NCI-H146 (cell line): ENCODE results near the gene PGBD1.

ENCODE experiments used
- DNase-seq: peaks from one replicate; lab custom pipeline; 2025; lab: John Stamatoyannopoulos, UW

The PGBD1 gene, protein sequence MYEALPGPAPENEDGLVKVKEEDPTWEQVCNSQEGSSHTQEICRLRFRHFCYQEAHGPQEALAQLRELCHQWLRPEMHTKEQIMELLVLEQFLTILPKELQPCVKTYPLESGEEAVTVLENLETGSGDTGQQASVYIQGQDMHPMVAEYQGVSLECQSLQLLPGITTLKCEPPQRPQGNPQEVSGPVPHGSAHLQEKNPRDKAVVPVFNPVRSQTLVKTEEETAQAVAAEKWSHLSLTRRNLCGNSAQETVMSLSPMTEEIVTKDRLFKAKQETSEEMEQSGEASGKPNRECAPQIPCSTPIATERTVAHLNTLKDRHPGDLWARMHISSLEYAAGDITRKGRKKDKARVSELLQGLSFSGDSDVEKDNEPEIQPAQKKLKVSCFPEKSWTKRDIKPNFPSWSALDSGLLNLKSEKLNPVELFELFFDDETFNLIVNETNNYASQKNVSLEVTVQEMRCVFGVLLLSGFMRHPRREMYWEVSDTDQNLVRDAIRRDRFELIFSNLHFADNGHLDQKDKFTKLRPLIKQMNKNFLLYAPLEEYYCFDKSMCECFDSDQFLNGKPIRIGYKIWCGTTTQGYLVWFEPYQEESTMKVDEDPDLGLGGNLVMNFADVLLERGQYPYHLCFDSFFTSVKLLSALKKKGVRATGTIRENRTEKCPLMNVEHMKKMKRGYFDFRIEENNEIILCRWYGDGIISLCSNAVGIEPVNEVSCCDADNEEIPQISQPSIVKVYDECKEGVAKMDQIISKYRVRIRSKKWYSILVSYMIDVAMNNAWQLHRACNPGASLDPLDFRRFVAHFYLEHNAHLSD

DNA sequence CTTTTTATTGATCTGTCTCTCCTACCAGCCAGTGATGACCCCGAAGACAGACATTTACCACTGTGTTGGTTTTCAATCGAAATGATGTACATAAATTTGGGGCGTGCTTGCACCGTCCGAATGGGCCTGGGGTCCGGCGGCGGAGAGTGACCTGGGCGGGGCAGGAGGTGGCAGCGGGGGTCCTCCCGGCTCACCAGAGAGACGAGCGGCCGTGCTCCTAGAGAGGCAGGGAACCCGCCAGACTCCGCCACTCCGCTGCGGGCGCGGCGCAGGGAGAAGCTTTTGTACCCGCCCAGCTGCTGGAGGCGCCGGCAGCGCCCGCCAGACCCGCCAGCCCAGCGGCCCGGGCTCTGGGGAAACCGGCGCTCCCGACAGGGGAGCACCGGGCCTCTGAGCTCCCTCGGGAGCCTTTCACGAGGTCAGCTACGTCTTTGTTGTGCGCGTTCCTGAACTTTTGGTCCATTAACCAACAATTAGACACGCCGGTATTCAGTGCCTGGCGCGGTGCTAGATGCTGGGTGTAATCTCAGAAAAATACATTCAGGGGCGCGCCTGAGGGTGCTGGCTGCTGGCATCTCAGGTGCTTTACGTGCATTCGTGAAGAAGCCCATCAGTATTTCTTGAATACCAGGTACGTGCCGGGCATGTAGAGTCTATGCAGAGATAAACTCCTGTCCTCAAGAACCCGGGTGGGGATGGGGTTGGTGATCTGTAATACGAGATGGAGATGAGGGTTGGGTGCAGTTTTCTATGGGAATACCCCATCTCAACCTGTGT lies at the start of gene PGBD1:
TSS of gene PGBD1 (plus strand) at position 285 of the 777 bp plus-strand sequence. CDS start 2,242 bp downstream, outside the sequence.
- DNase-seq, result peak; percentile 86

DNA sequence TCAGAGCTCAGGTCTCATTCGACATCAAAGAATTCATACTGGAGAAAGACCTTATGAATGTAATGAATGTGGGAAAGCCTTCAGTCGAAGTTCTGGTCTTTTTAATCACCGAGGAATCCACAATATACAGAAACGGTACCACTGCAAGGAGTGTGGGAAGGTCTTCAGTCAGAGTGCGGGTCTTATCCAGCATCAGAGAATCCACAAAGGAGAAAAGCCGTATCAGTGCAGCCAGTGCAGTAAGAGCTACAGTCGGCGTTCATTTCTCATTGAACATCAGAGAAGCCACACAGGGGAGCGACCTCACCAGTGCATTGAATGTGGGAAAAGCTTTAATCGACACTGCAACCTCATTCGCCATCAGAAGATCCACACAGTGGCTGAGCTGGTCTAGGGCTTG lies 48.6 kb upstream of the PGBD1 start:
- no peak for DNase-seq

DNA sequence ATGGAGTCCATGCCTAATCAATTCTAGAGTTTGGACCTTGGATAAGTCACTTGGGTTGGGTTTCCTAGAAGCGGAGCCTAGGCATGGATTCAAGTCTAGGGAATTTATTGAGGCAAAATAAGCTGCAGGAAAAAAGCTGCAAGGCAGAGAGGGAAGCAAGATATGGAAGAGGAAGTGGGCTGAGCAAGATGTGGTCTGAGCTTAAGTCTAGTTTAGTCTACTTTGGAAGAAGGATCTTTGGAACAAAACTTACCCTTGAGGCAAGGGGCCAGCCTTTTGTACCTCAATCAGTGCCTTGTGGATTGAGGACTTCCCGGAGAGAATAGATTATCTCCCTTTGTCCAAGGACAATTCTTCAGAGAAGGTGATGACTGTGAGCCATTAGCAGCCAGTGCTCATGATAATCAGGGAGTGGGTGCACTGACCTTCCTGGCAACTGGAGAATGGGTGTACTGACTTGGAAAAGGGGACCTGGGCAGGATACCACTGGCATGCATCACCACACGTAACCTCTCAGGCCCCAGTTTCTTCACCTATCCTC lies 45.4 kb upstream of the PGBD1 start:
- DNase-seq, result no peak

DNA sequence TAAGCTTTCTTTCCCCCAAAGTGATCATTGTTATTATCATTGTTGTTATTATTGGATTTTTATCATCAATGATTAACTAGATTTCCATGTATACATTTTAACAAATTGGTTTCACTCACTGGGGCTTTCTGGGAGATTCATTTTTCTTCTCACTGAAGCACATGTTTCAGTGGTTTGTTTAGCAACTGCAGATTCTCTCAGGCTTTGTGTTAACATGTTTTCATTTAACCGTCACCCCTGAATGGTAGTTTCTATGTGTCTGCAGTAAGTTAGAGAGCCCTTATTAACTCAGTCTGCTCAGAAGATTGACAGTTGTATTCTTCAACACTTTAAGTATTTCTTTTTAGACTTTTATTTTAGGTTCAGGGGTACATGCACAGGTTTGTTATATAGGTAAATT lies 41.7 kb upstream of the PGBD1 start:
- DNase-seq, result no peak

DNA sequence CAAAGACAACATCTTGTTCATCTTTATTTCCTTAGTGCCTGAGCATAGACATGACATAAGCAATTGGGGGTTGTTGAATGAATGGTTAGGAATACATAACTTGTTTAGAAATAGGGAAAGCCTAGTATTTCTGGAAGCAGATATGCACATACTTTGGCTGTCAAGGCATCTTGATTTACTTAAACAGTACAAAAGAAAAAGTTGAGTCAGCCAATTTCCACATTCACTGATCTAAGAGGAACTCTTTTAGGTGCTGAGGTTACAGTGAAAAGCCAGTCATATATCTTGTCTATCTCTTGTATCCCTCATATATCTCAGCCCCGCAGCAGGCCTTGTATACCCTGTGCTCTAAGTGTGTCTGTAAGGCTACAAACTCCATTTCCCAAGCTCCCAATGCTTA lies 40.9 kb upstream of the PGBD1 start:
- no peak for DNase-seq

DNA sequence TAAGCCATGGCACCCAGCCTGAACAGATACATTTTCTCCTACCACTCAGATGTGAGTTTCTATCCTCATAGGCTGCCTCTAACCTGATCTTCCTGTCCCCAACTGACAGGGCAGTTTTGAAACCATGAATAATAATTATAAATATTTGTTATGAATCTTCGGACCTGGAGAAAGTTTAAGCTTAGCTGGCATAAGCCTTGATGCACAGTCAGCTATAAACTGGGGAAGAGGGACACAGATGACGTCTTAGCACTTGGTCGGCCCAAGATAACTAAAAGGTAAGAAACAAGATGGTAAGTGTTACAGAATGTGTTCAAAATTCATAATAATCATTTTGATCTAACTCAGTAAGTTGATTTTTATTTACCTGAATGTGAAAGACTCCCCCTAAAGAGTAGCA lies 37.4 kb upstream of the PGBD1 start:
- no peak for DNase-seq

DNA sequence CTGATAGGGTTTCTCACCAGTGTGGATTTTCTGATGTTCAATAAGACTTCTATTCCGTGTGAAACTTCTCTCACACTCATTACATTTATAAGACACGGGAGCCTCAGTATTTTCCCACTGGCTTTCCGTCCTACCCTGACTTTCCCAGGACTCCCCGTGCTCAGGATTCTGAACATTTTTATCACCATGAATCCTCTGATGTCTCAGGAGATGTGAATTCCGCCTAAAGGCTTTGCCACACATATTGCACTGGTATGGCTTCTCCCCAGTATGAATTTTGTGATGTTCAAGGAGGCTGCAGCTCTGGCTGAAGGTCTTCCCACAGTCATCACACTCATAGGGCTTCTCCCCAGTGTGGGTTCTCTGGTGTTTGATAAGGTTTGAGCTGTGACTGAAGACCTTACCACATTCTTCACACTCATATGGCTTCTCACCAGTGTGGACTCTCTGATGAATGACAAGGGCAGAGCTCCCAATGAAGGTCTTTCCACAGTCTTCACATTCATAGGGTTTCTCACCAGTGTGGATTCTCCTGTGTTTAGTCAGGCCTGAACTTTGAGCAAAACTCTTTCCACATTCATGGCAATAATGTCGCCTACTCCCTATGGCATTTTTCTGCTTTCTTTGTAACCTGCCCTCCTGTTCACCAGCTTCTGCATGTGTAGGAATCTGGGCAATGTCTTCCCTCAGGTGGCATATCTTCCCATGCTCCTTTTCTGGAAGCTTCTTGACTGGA lies 36.0 kb upstream of the PGBD1 start:
- no peak for DNase-seq

DNA sequence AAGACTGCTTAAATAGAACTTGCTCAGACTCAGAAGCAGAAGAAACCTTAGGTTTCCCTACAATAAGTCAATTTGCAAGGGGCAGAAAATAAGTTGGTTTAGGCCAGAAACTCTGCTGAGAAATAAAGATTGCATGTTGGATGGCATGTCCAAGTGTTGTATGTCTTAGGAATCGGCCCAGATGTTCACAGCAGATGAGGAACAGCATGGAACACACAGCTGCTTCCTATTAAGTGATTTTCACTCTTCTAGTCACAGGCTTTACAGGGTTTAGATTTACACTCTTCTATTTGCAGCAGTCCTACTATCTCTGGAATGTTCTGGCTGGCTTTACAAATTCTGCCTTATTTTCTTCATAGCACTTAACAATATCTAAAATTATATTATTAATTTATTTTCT lies 32.5 kb upstream of the PGBD1 start:
- no peak for DNase-seq

DNA sequence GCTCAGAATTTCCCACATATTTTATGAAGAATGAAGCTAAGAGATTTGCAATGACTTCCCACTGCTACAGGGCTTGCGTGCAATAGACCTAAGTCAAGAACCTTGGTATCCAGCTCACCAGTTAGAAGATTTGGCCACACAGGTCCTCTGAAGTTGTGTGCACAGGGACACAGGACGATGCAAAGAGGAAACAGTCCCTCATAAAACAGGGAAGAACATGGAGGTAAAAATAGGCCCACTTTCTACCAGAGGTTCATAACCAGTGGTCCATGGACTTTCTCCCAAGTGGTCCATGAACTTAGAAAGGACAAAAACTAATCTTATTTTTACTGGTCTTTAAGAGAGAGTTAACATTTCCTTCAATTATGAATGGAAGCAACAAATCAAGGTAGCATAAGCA lies 30.6 kb upstream of the PGBD1 start:
- DNase-seq, result no peak

DNA sequence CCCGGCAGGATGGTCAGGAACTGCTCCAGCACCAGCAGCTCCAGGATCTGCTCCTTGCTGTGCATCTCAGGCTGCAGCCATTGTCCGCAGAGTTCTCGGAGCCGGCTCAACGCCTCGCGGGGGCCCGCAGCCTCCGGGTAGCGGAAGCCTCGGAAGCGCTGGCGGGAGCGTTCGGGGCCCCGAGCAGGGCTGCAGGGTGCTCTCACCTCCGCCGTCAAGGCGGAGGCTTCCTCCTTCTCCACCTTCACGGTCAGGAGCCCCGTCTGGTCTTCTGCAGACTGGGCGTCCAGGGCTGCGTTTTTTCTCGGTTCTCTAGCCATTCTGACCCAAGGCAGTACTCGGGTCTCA lies 29.7 kb upstream of the PGBD1 start:
- DNase-seq, result peak; percentile 24

DNA sequence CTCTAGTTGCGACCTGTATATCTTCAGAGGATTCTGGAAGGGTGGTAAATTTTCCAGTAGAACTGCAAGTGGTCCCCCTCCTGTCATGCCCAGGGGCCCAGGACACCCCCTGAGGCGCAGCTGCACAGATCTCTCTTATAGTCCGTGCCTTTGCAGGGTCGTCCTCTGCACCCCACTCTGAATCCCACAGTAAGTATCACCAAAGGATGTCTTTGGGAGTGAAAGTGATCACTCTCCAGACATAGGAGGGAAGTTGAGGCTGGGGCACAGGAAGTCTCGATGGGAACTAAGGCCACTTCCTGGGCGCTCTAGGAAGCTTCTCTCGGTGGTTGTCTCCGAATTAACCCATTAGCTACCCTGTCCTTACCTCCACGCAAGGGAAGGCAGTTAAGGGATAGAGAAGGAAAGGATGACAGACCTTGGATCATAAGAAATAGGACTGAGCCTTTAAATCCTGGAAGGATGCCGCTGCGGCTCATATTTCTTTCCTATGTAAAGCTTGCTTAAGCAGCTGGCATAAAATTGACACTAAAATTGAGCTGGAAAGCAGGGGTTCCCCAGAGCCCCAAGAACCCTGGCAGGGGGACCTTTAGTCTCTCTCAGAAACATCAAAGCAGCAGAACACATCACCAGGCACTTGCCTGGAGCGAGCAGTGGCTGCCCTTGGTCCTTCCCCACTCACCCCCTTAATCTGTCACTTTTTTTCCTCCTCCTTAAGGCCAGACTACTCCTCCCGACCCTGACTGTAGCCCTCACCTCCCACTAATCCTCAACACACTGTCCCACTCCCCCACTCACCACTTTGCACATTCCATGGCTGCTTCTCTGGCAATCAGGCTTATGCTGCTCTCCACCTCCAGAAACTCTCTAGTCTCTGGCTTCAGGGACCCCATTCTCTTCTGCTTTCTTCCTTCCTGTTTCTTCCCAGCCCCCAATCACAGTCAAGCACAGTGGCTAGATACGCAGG lies 29.1 kb upstream of the PGBD1 start, which contains the start of gene ZKSCAN4:
TSS of gene ZKSCAN4 (minus strand) at position 261 of the 967 bp plus-strand sequence. CDS start 289 bp downstream, outside the sequence.
- DNase-seq, result peak; percentile 83

DNA sequence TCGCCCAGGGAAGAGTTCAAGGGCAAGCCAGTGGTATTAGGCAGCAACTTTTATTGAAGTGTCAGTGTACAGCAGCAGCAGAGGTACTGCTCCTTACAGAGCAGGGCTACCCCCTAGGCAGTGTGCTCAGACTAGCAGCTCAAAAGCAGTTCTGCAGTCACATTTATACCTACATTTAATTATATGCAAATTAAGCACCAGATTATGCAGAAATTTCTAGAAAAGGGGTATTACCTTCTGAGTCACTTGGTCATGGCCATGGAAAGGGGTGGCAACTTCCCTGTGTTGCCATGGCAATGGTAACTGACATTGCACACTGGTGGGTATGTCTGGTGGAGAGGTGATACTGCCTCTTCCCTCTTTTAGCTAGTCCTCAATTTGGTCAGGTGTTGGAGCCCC lies 27.3 kb upstream of the PGBD1 start:
- DNase-seq, result no peak

DNA sequence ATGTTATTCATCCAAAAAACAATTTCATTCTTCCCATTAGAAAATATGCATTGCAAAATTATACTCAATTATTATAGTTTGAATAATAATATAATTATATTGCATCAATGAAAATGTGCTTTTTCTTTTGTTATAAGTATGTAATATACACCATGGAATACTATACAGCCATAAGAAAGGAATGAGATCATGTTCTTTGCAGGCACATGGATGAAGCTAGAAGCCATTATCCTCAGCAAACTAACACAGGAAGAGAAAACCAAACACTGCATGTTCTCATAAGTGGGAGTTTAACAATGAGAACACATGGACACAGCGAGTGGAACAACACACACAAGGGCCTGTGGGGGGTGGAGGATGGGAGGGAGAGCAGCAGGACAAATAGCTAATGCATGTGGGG lies 24.3 kb upstream of the PGBD1 start:
- DNase-seq, result no peak

DNA sequence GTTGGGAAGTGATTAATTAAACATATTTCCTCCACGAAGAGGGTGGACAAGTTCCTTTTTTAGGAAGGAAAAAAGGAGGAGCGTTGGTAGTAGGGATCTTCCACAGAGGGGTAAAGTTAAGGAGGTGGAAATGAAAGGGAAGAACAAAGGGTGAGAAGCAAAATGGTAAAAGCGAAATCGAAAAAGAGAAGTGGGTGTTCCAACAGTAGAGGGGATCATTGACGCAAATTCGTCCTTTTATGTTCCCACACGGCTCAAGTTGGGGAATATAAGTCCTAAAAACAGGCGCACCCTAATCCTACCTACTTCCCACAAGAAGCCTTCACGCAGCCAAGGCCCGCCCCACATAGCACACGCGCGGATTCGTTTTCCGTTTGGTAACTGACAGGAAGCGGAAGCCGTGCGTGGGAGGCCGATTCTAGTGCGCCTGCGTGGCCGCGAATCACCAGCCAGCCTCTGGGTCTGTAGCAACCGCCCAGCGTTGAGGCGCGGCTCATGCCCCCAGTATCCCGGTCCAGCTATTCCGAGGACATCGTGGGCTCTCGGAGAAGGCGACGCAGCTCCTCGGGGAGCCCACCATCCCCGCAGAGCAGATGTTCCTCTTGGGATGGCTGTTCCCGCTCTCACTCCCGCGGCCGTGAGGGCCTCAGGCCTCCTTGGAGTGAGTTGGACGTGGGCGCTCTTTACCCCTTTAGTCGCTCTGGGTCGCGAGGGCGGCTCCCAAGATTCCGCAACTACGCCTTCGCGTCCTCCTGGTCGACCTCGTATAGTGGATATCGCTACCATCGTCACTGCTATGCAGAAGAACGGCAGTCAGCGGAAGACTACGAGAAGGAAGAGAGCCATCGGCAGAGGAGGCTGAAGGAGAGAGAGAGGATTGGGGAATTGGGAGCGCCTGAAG lies 22.2 kb upstream of the PGBD1 start, which contains the start of gene NKAPL:
TSS of gene NKAPL (plus strand) at position 421 of the 901 bp plus-strand sequence. CDS start at position 496, 75 bp downstream.
- no peak for DNase-seq

DNA sequence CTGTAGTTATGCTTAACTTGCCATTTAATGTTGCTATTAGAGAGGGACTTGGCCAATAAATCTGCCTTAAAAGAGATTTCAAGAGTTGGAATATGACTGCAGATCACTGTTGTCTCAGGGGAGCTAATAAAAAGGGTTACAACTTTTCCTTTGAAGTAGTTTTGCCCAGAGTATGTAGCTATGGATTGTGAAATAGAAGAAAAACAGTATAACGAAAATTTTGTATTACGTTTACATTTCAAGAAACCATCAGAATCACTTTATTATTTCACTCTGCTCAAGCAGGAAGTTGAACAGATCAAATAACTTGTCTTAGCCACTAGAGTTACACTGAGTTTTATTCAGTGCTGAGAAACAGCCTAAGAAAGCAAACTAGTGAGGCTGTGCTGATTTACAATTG lies 17.4 kb upstream of the PGBD1 start:
- DNase-seq, result no peak

DNA sequence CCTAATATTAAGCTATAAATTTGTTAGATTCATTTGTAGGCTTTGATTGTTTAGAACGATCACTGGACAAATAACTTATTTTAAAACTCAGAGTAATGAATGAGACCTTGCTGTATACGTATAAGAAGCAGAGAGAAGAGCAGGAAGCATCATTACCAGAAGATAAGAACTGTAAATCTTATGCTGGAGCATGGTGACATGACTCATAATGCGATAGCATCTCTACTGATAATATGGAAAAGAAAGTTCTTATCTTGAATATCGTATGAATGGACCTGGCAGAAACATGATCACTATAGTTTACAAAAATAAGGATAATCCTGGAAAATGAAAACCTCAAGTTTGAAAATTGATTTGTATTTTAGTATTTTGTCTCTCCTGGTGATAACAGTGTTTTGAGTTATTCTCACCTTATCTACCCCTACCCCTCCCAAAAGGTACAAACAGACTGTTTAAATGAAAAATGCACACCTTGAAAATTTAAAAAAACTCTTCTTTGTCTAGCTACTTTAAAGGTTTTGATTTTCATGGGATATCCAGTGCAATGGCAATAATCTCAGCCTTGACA lies 16.5 kb upstream of the PGBD1 start:
- no peak for DNase-seq

DNA sequence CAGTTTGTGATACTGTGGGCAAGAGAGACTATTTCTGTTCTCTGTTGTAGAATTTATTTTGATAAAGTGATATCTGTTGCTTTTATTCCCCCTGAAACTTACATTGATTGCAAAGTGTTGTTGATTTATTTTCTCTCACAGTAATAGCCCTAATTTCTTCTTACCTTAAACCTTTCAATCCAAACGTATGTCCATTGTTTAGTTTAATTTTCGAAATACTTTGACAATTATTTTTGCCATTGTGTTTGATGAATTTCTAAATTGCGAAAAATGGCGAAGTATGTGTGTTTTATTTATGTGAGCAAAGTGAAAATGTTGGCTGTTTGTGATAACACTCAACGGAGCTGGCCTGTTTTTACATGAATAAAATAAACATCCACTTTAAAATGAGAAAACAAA lies 14.8 kb upstream of the PGBD1 start:
- no peak for DNase-seq

DNA sequence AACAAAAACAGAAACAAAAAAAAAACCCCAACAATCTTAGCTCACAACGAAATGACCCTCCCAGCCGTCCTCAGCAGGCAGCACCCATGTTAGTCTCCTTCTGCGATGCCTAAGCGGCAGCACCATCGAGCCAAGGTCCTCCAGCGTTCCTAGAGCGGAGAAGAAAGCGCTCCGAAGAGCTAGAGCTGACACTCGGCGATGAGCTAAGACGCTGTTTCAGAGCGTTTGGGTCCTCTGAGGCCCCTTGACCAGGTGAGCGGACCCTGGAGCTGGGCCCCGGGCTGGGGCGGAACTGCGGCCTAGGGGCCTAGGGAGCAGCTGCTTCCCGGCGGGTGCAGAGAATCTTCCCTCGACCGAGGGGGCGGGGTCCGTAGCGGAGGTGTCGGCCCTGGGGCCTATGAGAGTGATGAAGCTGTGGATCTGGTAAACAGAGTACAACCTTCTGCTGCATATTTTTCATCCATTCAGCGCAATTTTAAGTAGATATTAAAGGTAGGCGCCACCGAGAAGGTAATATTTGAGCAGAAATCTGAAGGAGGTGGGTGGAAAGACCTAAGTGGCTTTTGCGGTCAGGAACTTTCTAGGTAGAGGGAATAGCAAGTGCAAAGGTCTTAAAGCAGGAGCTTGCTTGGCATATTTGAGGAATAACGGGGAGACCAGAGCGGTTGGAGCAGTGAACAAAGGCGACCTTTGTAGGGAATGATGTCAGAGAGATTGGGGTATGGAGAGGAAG lies 14.2 kb upstream of the PGBD1 start, which contains the start of gene ZSCAN26:
TSS of gene ZSCAN26 (plus strand) at position 182 of the 733 bp plus-strand sequence. CDS start 4,777 bp downstream, outside the sequence.
- DNase-seq, result peak; percentile 87
